Upper lobe of left lung (tissue), 6 donors: ENCODE results near the gene MBP. TPM values are rescaled to one million over a fixed set of nuclear protein-coding genes. Genes with fewer than 3 reads are reported as not detected.

Source experiments
- ATAC-seq, 2 donors: fragments of 200-7000 bp; cut with Tn5 transposase; one replicate each; pipeline ENCODE4 v1.9.1; 2022; ENCODE audit warnings: mild to moderate bottlenecking in 2 of 2, moderate library complexity in 2 of 2; ENCODE audit not compliant: low FRiP score in 2 of 2
- DNase-seq, 2 donors: peaks; one replicate each; pipeline ENCODE4 v3.0.0-alpha.2; 2019 to 2020
- H3K27ac ChIP-seq, 4 donors: fragments of 200-600 bp; sonication (generic); one replicate each; pipeline ENCODE4 v1.5.1; 2016 to 2019
- H3K27me3 ChIP-seq, 4 donors: fragments of 200-600 bp; sonication (generic); one replicate each; pipeline ENCODE4 v1.5.1; 2017 to 2019
- H3K36me3 ChIP-seq, 4 donors: fragments of 200-600 bp; sonication (generic); one replicate each; pipeline ENCODE4 v1.5.1; 2016 to 2019
- H3K4me1 ChIP-seq, 4 donors: fragments of 200-600 bp; sonication (generic); one replicate each; pipeline ENCODE4 v1.5.1; 2018 to 2019
- H3K4me3 ChIP-seq, 4 donors: fragments of 200-600 bp; sonication (generic); one replicate each; pipeline ENCODE4 v1.5.1; 2017 to 2019; ENCODE audit warnings: mild to moderate bottlenecking in 2 of 4, moderate library complexity in 1 of 4
- H3K9me3 ChIP-seq, 4 donors: fragments of 200-600 bp; sonication (generic); one replicate each; pipeline ENCODE4 v1.5.1; 2018 to 2019
- EP300 ChIP-seq, 4 donors: sonication (generic); formaldehyde crosslinking; IDR thresholded peaks; one replicate each; pipeline ENCODE4 v1.5.1; 2017; ENCODE audit warnings: antibody characterized with exemption in 4 of 4, control low read depth in 2 of 4
- POLR2A ChIP-seq, 4 donors: fragments of 450-650 bp; IDR thresholded peaks; one replicate each; pipeline ENCODE4 v1.5.1; 2016 to 2017; ENCODE audit warnings: antibody characterized with exemption in 4 of 4, mild to moderate bottlenecking in 2 of 4
- POLR2AphosphoS5 ChIP-seq, 2 donors: sonication (generic); formaldehyde crosslinking; IDR thresholded peaks; one replicate each; pipeline ENCODE4 v1.5.1; 2017; ENCODE audit warnings: antibody characterized with exemption in 2 of 2
- WGBS, 2 donors: methylation state at CpG; one replicate each; pipeline ENCODE4 v1.1.5; 2017 to 2018; 5-methylcytosine and 5-hydroxymethylcytosine counted together
- total RNA-seq, 6 donors: library from RNA; depleted of rRNA in 4 of 6; stranded (reverse); fragments of >200 nt in 4 of 6; gene quantifications; one replicate each; pipeline versions ENCODE4 v1.1.0 to v1.2.1, GENCODE V29; 2016 to 2021
- TF ChIP-seq, protein P1 (sequence below), 6 experiments: fragments of 450-650 bp in 4 of 6; fragments of 200-600 bp in 2 of 6; sonication (generic) in 2 of 6; IDR thresholded peaks; one replicate each; pipeline ENCODE4 v1.5.1; 2016 to 2019; ENCODE audit warnings: antibody characterized with exemption in 6 of 6
- donor health status: DM: no; HTN: no; CAD: no; lungs with moderate emphysema.
- donor health status: DM: no; HTN: yes; CAD: no; lungs with severe emphysema.

MBP gene
- total RNA-seq, 6 donors from 2014 or later, result 55.5 to 87.6 (median 68.8) TPM

DNA sequence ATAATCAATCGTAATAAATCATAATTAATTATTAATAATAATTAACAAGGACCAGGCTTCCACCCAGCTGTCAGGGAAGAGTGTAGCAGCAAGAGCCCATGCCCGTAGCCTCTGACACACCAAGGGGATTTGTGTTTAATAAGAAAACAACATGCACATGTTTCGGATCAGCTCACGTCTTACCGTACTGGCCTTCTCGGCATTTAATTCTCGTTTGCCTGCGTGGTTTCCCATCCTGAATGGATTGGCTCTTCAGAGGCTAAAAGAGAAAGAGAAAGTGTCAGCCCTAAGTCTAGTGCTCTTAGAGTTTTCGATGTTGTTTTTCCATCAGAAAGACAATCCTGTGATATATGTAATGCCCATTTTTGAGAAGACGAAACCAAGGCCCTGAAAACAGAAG lies 27.6 kb downstream of the MBP start:
- 67 to 81% methylated on average over 10 of the region's 10 CpGs for WGBS, 2 donors
- Histone ChIP-seq H3K9me3 (no peaks in the 10 kb centered on the region), H3K27ac (peak overlapping the region in 1 of 4 donors; percentile 89), H3K27me3 (no peaks in the 10 kb centered on the region), H3K36me3 (peaks cover 0 to 12% (median 3%) of the 10 kb centered on the region in 4 donors), H3K4me3 (no peak overlapping the region), H3K4me1 (peaks cover 60 to 92% (median 70%) of the 10 kb centered on the region in 4 donors)
- no peak for DNase-seq
- no peak for ATAC-seq
- TF ChIP-seq EP300 (IDR thresholded peaks at IDR 0.05) (no peak), POLR2A (IDR thresholded peaks at IDR 0.05) (no peak), POLR2AphosphoS5 (IDR thresholded peaks at IDR 0.05) (no peak)
- TF ChIP-seq, protein P1, sequence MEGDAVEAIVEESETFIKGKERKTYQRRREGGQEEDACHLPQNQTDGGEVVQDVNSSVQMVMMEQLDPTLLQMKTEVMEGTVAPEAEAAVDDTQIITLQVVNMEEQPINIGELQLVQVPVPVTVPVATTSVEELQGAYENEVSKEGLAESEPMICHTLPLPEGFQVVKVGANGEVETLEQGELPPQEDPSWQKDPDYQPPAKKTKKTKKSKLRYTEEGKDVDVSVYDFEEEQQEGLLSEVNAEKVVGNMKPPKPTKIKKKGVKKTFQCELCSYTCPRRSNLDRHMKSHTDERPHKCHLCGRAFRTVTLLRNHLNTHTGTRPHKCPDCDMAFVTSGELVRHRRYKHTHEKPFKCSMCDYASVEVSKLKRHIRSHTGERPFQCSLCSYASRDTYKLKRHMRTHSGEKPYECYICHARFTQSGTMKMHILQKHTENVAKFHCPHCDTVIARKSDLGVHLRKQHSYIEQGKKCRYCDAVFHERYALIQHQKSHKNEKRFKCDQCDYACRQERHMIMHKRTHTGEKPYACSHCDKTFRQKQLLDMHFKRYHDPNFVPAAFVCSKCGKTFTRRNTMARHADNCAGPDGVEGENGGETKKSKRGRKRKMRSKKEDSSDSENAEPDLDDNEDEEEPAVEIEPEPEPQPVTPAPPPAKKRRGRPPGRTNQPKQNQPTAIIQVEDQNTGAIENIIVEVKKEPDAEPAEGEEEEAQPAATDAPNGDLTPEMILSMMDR (IDR thresholded peaks at IDR 0.05), result no peak

DNA sequence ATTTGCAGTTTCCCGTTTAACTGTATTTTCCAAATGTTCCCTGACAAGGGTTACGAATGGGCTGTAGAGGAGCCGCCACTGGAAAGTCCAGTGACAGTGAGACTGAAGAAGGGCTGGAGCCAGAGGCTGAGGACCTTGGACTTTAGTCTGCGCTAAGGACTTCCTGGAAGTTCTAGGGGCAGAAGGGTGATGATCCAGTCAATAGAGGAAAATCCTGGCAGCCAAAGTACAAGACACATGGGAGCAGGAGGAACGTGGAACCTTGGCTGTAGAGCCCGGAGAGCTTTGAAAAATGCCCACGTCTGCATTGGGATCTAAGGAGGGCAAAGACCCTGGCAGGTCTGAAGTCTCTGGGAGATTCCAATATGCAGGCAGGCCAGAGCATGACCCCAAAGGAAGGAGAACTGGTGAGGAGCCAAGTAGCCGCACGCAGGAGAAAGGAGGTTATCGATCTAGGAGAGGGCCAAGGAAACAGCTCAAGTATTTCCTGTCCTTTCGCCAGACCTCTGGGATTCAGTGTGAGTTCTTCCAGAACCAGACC lies 28.5 kb downstream of the MBP start:
- DNase-seq (no peak), ATAC-seq (no peak)
- peak overlapping the region in 1 of 4 donors; percentile 89 for H3K27ac ChIP-seq
- whole genome bisulfite sequencing, 2 donors, result 74 to 79% methylated on average over 11 of the region's 11 CpGs
- TF ChIP-seq POLR2A (IDR thresholded peaks at IDR 0.05) (no peak), EP300 (IDR thresholded peaks at IDR 0.05) (no peak), POLR2AphosphoS5 (IDR thresholded peaks at IDR 0.05) (no peak)
- TF ChIP-seq, protein P1 (IDR thresholded peaks at IDR 0.05), result no peak
- H3K27me3 ChIP-seq, result no peaks in the 10 kb centered on the region
- no peak overlapping the region for H3K4me3 ChIP-seq
- H3K9me3 ChIP-seq, result no peaks in the 10 kb centered on the region
- H3K36me3 ChIP-seq, result peaks cover 0 to 12% (median 3%) of the 10 kb centered on the region in 4 donors
- peaks cover 54 to 92% (median 70%) of the 10 kb centered on the region in 4 donors for H3K4me1 ChIP-seq

DNA sequence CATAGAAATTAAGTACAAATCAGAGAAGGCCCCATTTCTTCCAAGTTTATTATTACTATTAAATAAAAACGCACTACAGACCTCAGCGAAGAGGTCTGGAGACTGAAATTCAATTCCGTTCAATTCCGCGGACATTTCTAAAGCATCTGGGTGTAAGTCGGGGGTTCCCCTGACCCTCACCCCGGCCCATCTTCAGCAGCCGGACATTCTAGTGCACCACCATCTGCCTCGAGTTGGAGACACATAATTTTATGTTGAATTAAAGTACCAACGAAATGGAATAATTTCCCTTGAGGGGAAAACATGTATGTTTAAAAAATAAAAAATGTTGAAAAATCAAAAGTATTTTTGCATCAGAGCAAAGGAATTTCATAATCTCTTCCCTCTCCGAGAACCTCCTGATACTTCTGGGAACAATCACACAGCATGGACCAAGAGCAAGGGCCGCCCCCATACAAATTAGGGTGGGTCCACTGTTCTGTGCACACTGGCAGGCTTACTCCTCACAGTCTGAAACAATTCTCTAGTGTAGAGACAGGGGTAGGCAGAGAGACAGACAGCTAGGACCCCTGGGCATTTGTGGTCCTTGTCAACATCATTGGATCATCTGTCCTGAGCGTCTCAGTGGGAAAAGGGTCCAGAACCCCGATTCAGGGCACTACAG lies 29.3 kb downstream of the MBP start:
- H3K4me3 ChIP-seq, result no peak overlapping the region
- 76 to 91% methylated on average over 14 of the region's 14 CpGs for WGBS, 2 donors
- no peaks in the 10 kb centered on the region for H3K9me3 ChIP-seq
- peaks cover 0 to 12% (median 3%) of the 10 kb centered on the region in 4 donors for H3K36me3 ChIP-seq
- peak overlapping the region in 1 of 4 donors; percentile 89 for H3K27ac ChIP-seq
- peaks cover 50 to 92% (median 69%) of the 10 kb centered on the region in 4 donors for H3K4me1 ChIP-seq
- TF ChIP-seq POLR2AphosphoS5 (IDR thresholded peaks at IDR 0.05), result no peak
- no peak for TF ChIP-seq POLR2A (IDR thresholded peaks at IDR 0.05)
- TF ChIP-seq, protein P1 (IDR thresholded peaks at IDR 0.05), result no peak
- TF ChIP-seq EP300 (IDR thresholded peaks at IDR 0.05), result no peak
- no peaks in the 10 kb centered on the region for H3K27me3 ChIP-seq
- peak in 1 of 2 donors; percentile 56 for ATAC-seq
- DNase-seq, result peak in 1 of 2 donors; percentile 25

DNA sequence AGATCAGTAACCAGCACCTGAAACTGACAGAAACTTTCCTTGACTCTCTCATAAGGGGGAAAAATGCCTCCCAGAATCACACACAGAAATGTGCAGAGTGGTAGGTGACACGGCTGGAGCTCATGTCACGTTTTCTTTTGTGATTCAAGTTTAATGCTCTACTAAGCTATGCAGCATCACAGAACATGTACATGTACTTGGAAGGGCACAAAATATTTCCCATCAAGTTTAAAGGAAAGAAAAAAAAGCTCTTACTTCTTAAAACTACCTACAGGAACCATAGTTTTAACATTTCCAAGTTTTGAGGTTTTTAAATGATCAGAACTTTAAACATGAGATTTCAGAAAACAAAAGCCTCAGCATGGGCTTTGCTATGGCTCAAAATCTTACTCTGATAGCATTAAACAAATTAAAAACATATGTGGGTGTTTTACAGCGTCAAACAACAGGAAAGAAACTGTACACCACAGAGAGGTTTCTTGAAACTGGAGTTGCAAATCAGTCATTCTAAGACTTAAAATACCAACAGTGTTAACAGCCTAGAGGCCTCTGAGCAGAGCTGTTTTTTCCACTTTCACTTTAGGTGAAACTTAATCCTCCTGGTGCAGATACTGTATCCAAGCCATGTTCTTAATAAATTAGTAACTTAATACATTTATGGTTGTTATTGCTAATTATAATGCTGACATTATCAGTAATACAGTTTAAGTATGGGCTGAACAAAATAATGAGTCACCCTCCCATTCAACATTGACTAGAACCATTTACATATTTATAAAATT lies 30.1 kb downstream of the MBP start:
- Histone ChIP-seq H3K9me3 (no peaks in the 10 kb centered on the region), H3K36me3 (peaks cover 0 to 12% (median 3%) of the 10 kb centered on the region in 4 donors), H3K27ac (peak overlapping the region; percentile 80 to 89 (median 86)), H3K27me3 (no peaks in the 10 kb centered on the region), H3K4me3 (no peak overlapping the region), H3K4me1 (peaks cover 48 to 92% (median 63%) of the 10 kb centered on the region in 4 donors)
- DNase-seq (no peak), ATAC-seq (peak in 1 of 2 donors; percentile 57)
- 41 to 43% methylated on average over 3 of the region's 3 CpGs for WGBS, 2 donors
- TF ChIP-seq POLR2AphosphoS5 (IDR thresholded peaks at IDR 0.05) (no peak), POLR2A (IDR thresholded peaks at IDR 0.05) (no peak), EP300 (IDR thresholded peaks at IDR 0.05) (no peak)
- TF ChIP-seq, protein P1 (IDR thresholded peaks at IDR 0.05), result no peak
